Tibial nerve (tissue), 3 donors: Measurements from ENCODE around the gene SRPK2.
A peak's percentile ranks its signal among the peaks of the same experiment; 100 is the strongest.

Experiments used
- POLR2A ChIP-seq, 2 donors: fragments of 450-650 bp; IDR thresholded peaks; one replicate each; pipeline ENCODE4 v1.6.1; 2017; ENCODE audit warnings: antibody characterized with exemption in 2 of 2, mild to moderate bottlenecking in 2 of 2, moderate library complexity in 2 of 2
- TF ChIP-seq, protein P1 (sequence below), 5 experiments: fragments of 200-600 bp in 3 of 5; fragments of 450-650 bp in 2 of 5; sonication (generic) in 3 of 5; IDR thresholded peaks; one replicate each; pipeline ENCODE4 v1.5.1; 2016 to 2019; ENCODE audit warnings: antibody characterized with exemption in 5 of 5, mild to moderate bottlenecking in 3 of 5, moderate library complexity in 2 of 5

DNA sequence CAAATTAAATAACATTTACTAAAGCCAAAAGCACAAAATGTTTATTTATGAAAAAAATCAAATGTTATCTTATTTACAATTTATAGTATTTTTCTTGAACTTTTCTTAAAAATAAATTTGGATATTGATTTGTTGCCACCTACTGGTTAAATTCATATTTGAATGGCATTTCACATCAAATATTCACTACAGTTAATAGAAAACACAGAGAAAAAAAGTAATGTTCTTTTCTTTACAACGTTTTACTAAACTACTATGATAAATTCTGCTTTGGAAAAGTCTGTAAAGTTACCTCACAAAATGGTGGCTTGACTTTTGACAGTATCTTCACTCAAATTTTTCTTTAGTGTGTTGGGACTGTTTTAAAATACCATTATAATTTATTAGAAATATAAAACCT, 52.7 kb downstream of the SRPK2 start:
- TF ChIP-seq POLR2A (IDR thresholded peaks at IDR 0.05): no peak
- TF ChIP-seq, protein P1, sequence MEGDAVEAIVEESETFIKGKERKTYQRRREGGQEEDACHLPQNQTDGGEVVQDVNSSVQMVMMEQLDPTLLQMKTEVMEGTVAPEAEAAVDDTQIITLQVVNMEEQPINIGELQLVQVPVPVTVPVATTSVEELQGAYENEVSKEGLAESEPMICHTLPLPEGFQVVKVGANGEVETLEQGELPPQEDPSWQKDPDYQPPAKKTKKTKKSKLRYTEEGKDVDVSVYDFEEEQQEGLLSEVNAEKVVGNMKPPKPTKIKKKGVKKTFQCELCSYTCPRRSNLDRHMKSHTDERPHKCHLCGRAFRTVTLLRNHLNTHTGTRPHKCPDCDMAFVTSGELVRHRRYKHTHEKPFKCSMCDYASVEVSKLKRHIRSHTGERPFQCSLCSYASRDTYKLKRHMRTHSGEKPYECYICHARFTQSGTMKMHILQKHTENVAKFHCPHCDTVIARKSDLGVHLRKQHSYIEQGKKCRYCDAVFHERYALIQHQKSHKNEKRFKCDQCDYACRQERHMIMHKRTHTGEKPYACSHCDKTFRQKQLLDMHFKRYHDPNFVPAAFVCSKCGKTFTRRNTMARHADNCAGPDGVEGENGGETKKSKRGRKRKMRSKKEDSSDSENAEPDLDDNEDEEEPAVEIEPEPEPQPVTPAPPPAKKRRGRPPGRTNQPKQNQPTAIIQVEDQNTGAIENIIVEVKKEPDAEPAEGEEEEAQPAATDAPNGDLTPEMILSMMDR (IDR thresholded peaks at IDR 0.05): peak; percentile 22 to 47 (median 31)
